PC-9 (cell line): ENCODE measurements around the gene ZNF462. TPM values are rescaled to one million over a fixed set of nuclear protein-coding genes. Genes with fewer than 3 reads are reported as not detected.

ENCODE experiments used
- BruUV-seq: library from RNA; stranded (reverse); fragments of 400-500 nt; replicated peaks from 2 replicates; lab custom pipeline; 2021; lab: Mats Ljungman, UMichigan
- CTCF ChIA-PET: fragments of 300-600 bp; sonication (Branson Sonifier 250); formaldehyde crosslinking; loops from one replicate; lab custom pipeline; 2022; ENCODE audit warnings: antibody characterized with exemption; lab: Charles Lee
- POLR2A ChIA-PET: fragments of 300-600 bp; sonication (Branson Sonifier 250); formaldehyde crosslinking; loops from one replicate; lab custom pipeline; 2022; ENCODE audit warnings: antibody characterized with exemption; ENCODE audit not compliant: unreplicated experiment; lab: Charles Lee
- DNase-seq, 2 experiments: peaks; one replicate each; pipeline versions ENCODE4 v3.0.0 to v3.0.0-alpha.2; 2015 to 2022; ENCODE audit warnings: mixed read lengths in 1 of 2
- H2AFZ ChIP-seq: fragments of 200-600 bp; sonication (generic); 2 replicates; pipeline ENCODE4 v1.8.1; 2017; ENCODE audit warnings: antibody characterized with exemption
- H3F3A ChIP-seq: fragments of 200-600 bp; sonication (generic); 2 replicates; pipeline ENCODE4 v1.8.1; 2017; ENCODE audit warnings: antibody characterized with exemption, mild to moderate bottlenecking, low read depth; ENCODE audit not compliant: insufficient read depth
- H3K27ac ChIP-seq: fragments of 200-600 bp; sonication (generic); 2 replicates; pipeline ENCODE4 v1.6.1; 2016; ENCODE audit warnings: mixed run types
- H3K27me3 ChIP-seq: fragments of 200-600 bp; sonication (generic); 2 replicates; pipeline ENCODE4 v1.6.1; 2016; ENCODE audit warnings: low read depth, mixed run types; ENCODE audit not compliant: insufficient read depth
- H3K36me3 ChIP-seq: fragments of 200-600 bp; sonication (generic); 2 replicates; pipeline ENCODE4 v1.6.1; 2016; ENCODE audit warnings: low read depth, mixed run types
- H3K4me1 ChIP-seq: fragments of 200-600 bp; sonication (generic); replicated peaks from 2 replicates; pipeline ENCODE4 v1.6.1; 2016; ENCODE audit warnings: mixed run types; ENCODE audit not compliant: insufficient read depth
- H3K4me2 ChIP-seq: fragments of 200-600 bp; sonication (generic); 2 replicates; pipeline ENCODE4 v1.6.1; 2017; ENCODE audit warnings: mixed run types
- H3K4me3 ChIP-seq: fragments of 200-600 bp; sonication (generic); 2 replicates; pipeline ENCODE4 v1.6.1; 2016; ENCODE audit warnings: mixed run types
- H3K79me2 ChIP-seq: fragments of 200-600 bp; sonication (generic); 2 replicates; pipeline ENCODE4 v1.6.1; 2017; ENCODE audit warnings: low read depth, mixed run types
- H3K9me2 ChIP-seq: fragments of 200-600 bp; sonication (generic); 2 replicates; pipeline ENCODE4 v1.8.1; 2017; ENCODE audit warnings: mild to moderate bottlenecking; ENCODE audit not compliant: insufficient read depth
- H3K9me3 ChIP-seq: fragments of 200-600 bp; sonication (generic); 2 replicates; pipeline ENCODE4 v1.8.1; 2016; ENCODE audit warnings: low read depth; ENCODE audit not compliant: insufficient read depth
- H4K20me1 ChIP-seq: fragments of 200-600 bp; sonication (generic); 2 replicates; pipeline ENCODE4 v1.8.1; 2017; ENCODE audit not compliant: insufficient read depth
- EZH2 ChIP-seq: fragments of 200-600 bp; sonication (generic); IDR thresholded peaks from 2 replicates; pipeline ENCODE4 v1.8.0; 2017; ENCODE audit warnings: antibody characterized with exemption, low read depth
- intact Hi-C: fragments of 100-400 bp; cut with micrococcal nuclease; formaldehyde crosslinking; loops from one replicate; pipeline ENCODE4 v1.10.0; 2022; ENCODE audit not compliant: unreplicated experiment
- total RNA-seq: library from RNA; stranded (reverse); gene quantifications from 2 replicates; pipeline ENCODE4 v1.2.3, GENCODE V29; 2021
- TF ChIP-seq, protein P1 (sequence below): fragments of 200-600 bp; sonication (generic); conservative IDR thresholded peaks from 2 replicates; pipeline ENCODE4 v1.6.1; 2017; ENCODE audit warnings: mixed run types, antibody characterized with exemption, mild to moderate bottlenecking, moderate library complexity

Gene ZNF462
- total RNA-seq, 1 experiment from 2014 or later, result 4.8 TPM

DNA sequence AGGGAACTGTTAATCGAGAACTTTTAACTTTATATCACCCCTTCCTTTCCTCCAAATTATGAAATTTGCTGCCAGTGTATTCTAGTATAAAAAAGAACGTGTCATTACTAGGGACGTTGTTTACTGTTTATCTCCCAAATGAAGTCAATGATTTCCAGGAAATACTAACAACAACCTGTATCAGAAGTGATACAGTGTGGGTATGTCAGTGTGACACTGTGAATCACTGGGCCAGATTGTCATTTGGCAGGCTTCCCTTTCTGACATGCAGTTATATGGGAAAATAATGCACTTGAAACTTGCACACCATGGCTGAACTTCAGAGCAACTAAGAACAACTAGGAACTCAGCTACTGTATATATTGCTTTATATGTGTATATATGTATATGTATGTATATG lies 12.6 kb downstream of the ZNF462 start:
- ChIA-PET POLR2A (no interaction called here), CTCF (no interaction called here)
- no TSS peak for BruUV-seq
- H3F3A ChIP-seq, result no peaks in the 10 kb centered on the region
- no peaks in the 10 kb centered on the region for H3K79me2 ChIP-seq
- no peak overlapping the region for H3K4me3 ChIP-seq
- no peak overlapping the region for H3K27ac ChIP-seq
- intact Hi-C loops, result no loop called here
- H3K9me2 ChIP-seq, result no peaks in the 10 kb centered on the region; the same call in 1 of the 2 replicates
- no peak overlapping the region for H2AFZ ChIP-seq
- no peak for DNase-seq
- H3K27me3 ChIP-seq, result no peaks in the 10 kb centered on the region
- no peaks in the 10 kb centered on the region for H3K4me1 ChIP-seq
- no peaks in the 10 kb centered on the region for H4K20me1 ChIP-seq
- no peak overlapping the region for H3K4me2 ChIP-seq
- no peak for TF ChIP-seq EZH2
- TF ChIP-seq, protein P1, sequence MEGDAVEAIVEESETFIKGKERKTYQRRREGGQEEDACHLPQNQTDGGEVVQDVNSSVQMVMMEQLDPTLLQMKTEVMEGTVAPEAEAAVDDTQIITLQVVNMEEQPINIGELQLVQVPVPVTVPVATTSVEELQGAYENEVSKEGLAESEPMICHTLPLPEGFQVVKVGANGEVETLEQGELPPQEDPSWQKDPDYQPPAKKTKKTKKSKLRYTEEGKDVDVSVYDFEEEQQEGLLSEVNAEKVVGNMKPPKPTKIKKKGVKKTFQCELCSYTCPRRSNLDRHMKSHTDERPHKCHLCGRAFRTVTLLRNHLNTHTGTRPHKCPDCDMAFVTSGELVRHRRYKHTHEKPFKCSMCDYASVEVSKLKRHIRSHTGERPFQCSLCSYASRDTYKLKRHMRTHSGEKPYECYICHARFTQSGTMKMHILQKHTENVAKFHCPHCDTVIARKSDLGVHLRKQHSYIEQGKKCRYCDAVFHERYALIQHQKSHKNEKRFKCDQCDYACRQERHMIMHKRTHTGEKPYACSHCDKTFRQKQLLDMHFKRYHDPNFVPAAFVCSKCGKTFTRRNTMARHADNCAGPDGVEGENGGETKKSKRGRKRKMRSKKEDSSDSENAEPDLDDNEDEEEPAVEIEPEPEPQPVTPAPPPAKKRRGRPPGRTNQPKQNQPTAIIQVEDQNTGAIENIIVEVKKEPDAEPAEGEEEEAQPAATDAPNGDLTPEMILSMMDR, result no peak
- H3K9me3 ChIP-seq, result no peaks in the 10 kb centered on the region
- no peaks in the 10 kb centered on the region for H3K36me3 ChIP-seq

DNA sequence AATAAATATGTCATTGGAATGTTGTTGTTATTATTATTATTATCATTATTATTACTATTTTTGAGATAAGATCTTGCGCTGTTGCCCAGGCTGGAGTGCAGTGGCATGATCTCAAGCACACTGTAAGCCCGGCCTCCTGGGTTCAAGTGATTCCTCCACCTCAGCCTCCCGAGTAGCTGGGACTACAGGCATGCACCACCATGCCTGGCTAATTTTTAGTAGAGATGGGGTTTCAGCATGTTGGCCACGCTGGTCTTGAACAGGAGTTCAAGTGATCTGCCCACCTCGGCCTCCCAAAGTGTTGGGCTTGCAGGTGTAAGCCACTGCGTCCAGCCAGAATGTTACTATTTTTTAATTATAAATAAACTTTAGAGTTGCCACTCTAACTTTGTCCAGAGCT lies 14.4 kb downstream of the ZNF462 start:
- H3K36me3 ChIP-seq, result no peaks in the 10 kb centered on the region
- no peak overlapping the region for H3K4me3 ChIP-seq
- no peaks in the 10 kb centered on the region; the same call in 1 of the 2 replicates for H3K9me2 ChIP-seq
- H2AFZ ChIP-seq, result no peak overlapping the region
- no peak overlapping the region for H3K4me2 ChIP-seq
- no peaks in the 10 kb centered on the region for H3K79me2 ChIP-seq
- H3K9me3 ChIP-seq, result no peaks in the 10 kb centered on the region
- no TSS peak for BruUV-seq
- H4K20me1 ChIP-seq, result no peaks in the 10 kb centered on the region
- no peaks in the 10 kb centered on the region for H3K27me3 ChIP-seq
- intact Hi-C loops, result no loop called here
- TF ChIP-seq EZH2, result no peak
- TF ChIP-seq, protein P1, result no peak
- H3F3A ChIP-seq, result no peaks in the 10 kb centered on the region
- DNase-seq, result no peak
- no peak overlapping the region for H3K27ac ChIP-seq
- no peaks in the 10 kb centered on the region for H3K4me1 ChIP-seq
- ChIA-PET CTCF (no interaction called here), POLR2A (no interaction called here)

DNA sequence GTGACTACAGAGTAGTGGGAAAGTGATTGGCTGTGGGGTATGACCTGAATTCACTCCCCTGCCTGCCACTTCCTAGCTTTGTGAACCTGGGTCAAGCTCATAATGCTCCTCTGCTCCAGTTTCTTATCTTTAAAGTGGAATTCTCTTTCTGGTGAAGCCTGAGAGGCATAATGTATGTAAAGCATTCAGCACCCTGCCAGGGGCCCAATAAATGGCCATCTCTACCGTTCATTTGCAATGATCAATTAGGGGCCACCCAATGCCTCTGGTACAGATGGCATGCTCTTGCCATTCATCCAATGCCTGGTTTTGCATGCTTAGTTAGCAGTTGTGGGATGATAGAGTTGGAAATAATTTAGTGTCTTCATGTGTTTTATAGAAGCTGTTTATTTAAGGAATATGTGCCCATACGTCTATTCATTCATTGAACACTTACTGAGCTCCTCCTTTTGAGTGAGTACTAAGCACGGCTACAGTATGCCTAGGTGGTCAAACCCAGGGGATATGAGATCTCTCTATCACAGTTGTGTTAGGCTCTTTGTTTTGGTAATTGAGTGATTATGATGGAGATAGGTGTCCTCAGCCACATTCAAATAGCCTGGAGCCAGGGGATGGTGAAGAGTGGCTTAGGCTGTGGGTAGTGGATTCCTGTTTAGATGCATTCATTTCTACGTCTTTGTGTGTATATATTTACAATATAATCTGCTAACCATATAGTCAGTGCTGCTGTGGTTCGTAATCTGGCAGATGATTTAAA lies 15.3 kb downstream of the ZNF462 start:
- POLR2A ChIA-PET, result no interaction called here
- no peak overlapping the region for H2AFZ ChIP-seq
- no peak for DNase-seq
- no peaks in the 10 kb centered on the region for H3F3A ChIP-seq
- CTCF ChIA-PET, result no interaction called here
- no peak overlapping the region for H3K27ac ChIP-seq
- TF ChIP-seq, protein P1, result no peak
- no peak for TF ChIP-seq EZH2
- no peaks in the 10 kb centered on the region for H3K9me3 ChIP-seq
- H3K27me3 ChIP-seq, result no peaks in the 10 kb centered on the region
- no peaks in the 10 kb centered on the region for H3K4me1 ChIP-seq
- no peaks in the 10 kb centered on the region for H3K36me3 ChIP-seq
- no peaks in the 10 kb centered on the region for H4K20me1 ChIP-seq
- BruUV-seq, result no TSS peak
- no peaks in the 10 kb centered on the region for H3K79me2 ChIP-seq
- no peak overlapping the region for H3K4me2 ChIP-seq
- no peak overlapping the region for H3K4me3 ChIP-seq
- intact Hi-C loops, result no loop called here
- H3K9me2 ChIP-seq, result no peaks in the 10 kb centered on the region; the same call in 1 of the 2 replicates
